Activated gamma-delta T cell treated with Interleukin-2 at 50 U/mL for 16 hours (primary cell): ENCODE results near the gene PPP2R2D.
"Not testable (repeated sequence)": the region's sequence is repeated elsewhere in the genome, so short reads cannot be mapped to it uniquely, and the experiment has no call there.

Experiments used
- DNase-seq: peaks from one replicate; pipeline ENCODE4 v3.0.0-alpha.2; 2020

Gene PPP2R2D

GRCh38 chr10:131868436-131868835 lies 32.4 kb upstream of the PPP2R2D start:
- no peak for DNase-seq

- no peak for DNase-seq
Observed at GRCh38 chr10:131869344-131869743, 31.5 kb upstream of the PPP2R2D start.

GRCh38 chr10:131870411-131870810 lies 30.4 kb upstream of the PPP2R2D start:
- no peak for DNase-seq

GRCh38 chr10:131870831-131871672 lies 29.8 kb upstream of the PPP2R2D start:
- DNase-seq = no peak

GRCh38 chr10:131871673-131872005 lies 29.2 kb upstream of the PPP2R2D start:
- DNase-seq = no peak

- DNase-seq = no peak
Observed at GRCh38 chr10:131872011-131872826, 28.6 kb upstream of the PPP2R2D start.

- no peak for DNase-seq
Observed at GRCh38 chr10:131872827-131873375, 27.9 kb upstream of the PPP2R2D start.

- peak; percentile 26 for DNase-seq
Observed at GRCh38 chr10:131874991-131875451, 25.8 kb upstream of the PPP2R2D start.

GRCh38 chr10:131875501-131875900 lies 25.3 kb upstream of the PPP2R2D start:
- DNase-seq = no peak

- no peak for DNase-seq
Observed at GRCh38 chr10:131876017-131876416, 24.8 kb upstream of the PPP2R2D start.

GRCh38 chr10:131876508-131876907 lies 24.3 kb upstream of the PPP2R2D start:
- no peak for DNase-seq

- DNase-seq = no peak
Observed at GRCh38 chr10:131880016-131880590, 20.7 kb upstream of the PPP2R2D start.

GRCh38 chr10:131881104-131881880 lies 19.5 kb upstream of the PPP2R2D start:
- no peak for DNase-seq

- DNase-seq = no peak
Observed at GRCh38 chr10:131882151-131882550, 18.7 kb upstream of the PPP2R2D start.

GRCh38 chr10:131882590-131883451 lies 18.0 kb upstream of the PPP2R2D start:
- DNase-seq = no peak

- DNase-seq = not testable (repeated sequence)
Observed at GRCh38 chr10:131883621-131884393, 17.0 kb upstream of the PPP2R2D start.

GRCh38 chr10:131885391-131886165 lies 15.2 kb upstream of the PPP2R2D start:
- DNase-seq = peak; percentile 80

GRCh38 chr10:131886237-131886636 lies 14.6 kb upstream of the PPP2R2D start:
- no peak for DNase-seq

- no peak for DNase-seq
Observed at GRCh38 chr10:131888186-131888604, 12.6 kb upstream of the PPP2R2D start.

GRCh38 chr10:131889755-131890154 lies 11.1 kb upstream of the PPP2R2D start:
- no peak for DNase-seq
